ENCODE results near the gene RIMS1. TPM values are rescaled to one million over a fixed set of nuclear protein-coding genes. Genes with fewer than 3 reads are reported as not detected.
"Not testable (repeated sequence)": the region's sequence is repeated elsewhere in the genome, so short reads cannot be mapped to it uniquely, and the experiment has no call there.

Gene RIMS1
- polyA plus RNA-seq, 3 donors, result 2.4 to 2.8 (median 2.5) TPM

- DNase-seq (ENCODE audit: extremely low read depth in 1 of 11, low read depth in 9 of 11, low spot score in 4 of 11), result peak in 3 of 11 donors; percentile 6 to 25 (median 7)
Observed at GRCh38 chr6:71933881-71934280, 47.5 kb downstream of the RIMS1 start.

DNA sequence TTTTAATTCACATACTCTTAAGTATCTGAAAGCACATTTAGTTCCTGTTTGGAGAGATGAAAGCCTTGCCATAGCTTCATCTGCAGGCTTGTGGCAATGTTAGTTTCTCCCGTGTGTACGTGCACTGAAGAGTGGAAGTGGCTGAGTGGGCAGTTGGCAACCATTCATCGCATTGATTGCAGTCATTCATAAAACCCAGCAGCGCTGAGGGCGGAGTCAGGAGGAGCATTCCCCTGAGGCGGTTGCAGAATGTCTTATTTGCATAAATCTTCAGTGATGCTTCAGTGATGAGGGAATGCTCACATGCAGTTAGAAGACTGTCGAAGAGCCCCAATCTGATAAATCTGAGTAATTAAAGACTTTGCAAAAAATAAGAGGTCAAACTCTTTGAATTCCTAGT lies 79.1 kb downstream of the RIMS1 start:
- DNase-seq (ENCODE audit: extremely low read depth in 1 of 11, low read depth in 9 of 11, low spot score in 4 of 11), result no peak

DNA sequence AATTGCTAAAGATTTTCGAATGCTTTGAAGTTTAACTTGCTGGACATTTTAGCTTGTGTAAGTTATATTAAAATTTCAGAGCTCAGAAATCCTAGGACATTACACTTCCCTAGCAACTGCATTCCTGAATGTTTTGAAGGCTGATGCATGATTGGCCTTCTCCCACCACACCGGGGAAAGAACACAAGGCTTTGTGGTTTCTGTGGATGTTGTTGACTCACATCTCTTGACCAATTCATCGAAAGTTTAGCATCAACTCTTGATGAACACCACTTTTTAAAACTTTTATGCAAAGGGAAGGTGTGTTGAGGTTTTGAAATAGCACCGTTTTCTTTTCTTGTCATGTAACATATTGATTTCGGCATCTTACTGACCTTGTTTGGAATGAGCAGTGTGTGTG lies 81.1 kb downstream of the RIMS1 start:
- no peak for DNase-seq (ENCODE audit: extremely low read depth in 1 of 11, low read depth in 9 of 11, low spot score in 4 of 11)

- peak in 3 of 11 donors; percentile 0 to 5 (median 2) for DNase-seq (ENCODE audit: extremely low read depth in 1 of 11, low read depth in 9 of 11, low spot score in 4 of 11)
Observed at GRCh38 chr6:71977884-71978283, 91.5 kb downstream of the RIMS1 start.

- DNase-seq (ENCODE audit: extremely low read depth in 1 of 11, low read depth in 9 of 11, low spot score in 4 of 11), result no peak
Observed at GRCh38 chr6:71979911-71980310, 93.6 kb downstream of the RIMS1 start.

- DNase-seq (ENCODE audit: extremely low read depth in 1 of 11, low read depth in 9 of 11, low spot score in 4 of 11), result no peak
Observed at GRCh38 chr6:71982389-71982788, 96.0 kb downstream of the RIMS1 start.

DNA sequence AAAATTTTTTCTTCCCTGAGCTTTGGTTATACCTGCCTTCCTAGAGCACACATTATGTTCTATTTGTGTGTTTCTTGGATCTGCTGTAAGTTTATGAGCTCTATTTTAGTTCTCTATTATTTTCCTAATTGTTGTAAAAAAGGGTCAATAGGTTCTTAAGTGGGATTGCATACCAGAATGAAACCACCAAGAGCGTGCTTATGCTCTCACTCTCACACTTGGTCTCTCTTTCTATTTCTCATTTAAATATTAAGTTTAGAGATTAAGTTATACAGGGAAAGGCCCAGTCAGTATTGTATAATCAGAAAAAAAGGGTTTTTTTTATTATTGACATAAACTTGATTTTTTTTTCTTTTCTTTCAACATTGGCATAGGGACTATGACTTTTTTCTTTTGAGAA lies 96.8 kb downstream of the RIMS1 start:
- no peak for DNase-seq (ENCODE audit: extremely low read depth in 1 of 11, low read depth in 9 of 11, low spot score in 4 of 11)

DNA sequence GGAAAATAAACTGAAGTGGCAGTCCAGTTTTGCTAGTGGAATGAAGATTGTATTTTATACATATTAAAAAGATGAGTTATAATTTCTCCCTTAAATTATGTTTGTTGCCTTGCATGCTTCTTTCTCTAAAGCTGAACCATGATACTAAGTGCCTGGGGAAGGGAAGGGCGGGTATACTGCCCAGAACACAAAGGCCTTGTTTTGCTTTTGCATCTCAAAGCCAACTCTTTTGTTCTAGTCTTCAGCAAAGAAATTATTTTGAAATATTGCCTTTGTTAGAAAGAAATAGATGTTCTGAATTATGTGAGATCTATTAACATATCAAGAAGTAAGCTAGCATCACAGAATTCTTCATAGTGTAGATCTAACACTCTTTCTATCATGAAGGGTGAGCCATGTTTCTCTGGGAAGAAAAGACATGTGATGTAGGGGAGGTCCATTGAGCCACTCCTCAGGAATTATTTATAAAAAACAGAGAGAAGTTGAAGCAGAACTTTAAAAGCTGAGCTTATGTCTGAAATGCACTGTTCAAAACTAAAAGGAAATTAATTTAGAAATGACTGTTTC lies 108.4 kb downstream of the RIMS1 start:
- DNase-seq (ENCODE audit: extremely low read depth in 1 of 11, low read depth in 9 of 11, low spot score in 4 of 11), result no peak

DNA sequence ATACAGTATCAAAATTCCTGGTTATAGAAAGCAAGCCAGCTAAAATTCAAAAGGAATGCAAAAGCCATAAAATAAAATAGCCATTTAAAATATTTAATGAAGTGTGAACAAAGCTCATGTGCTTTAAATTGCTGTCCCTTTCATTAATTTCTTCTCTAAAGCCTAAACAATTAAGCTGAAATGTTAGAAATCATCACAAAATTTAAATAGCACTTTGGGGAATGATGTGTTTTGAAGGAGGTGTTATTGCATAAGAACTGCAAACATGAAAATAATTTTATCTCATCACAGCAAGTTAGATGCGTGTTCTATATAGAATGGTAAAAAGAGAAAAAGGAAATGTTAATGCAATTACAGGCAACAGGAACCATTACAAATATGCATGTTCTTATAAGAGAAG lies 111.0 kb downstream of the RIMS1 start:
- DNase-seq (ENCODE audit: extremely low read depth in 1 of 11, low read depth in 9 of 11, low spot score in 4 of 11), result no peak

DNA sequence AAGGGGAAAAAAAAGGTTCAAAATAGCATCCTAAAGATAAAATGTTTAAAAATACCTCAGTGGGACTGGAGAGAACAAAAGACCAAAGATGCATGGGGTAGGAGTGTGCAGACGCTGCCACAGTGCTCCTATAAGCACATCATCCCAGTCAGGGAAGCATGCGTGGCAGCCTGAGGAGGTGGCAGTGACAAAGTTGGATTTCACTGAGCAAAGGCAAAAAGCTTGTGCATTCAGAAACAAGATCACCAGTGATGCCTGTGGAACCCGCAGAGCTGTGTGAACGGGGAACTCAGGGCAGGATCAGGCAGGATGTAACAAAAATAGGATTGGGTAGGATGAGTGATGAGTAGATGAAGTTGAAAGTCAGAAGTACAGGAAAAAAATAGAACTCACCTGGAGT lies 116.1 kb downstream of the RIMS1 start:
- DNase-seq (ENCODE audit: extremely low read depth in 1 of 11, low read depth in 9 of 11, low spot score in 4 of 11), result no peak

DNA sequence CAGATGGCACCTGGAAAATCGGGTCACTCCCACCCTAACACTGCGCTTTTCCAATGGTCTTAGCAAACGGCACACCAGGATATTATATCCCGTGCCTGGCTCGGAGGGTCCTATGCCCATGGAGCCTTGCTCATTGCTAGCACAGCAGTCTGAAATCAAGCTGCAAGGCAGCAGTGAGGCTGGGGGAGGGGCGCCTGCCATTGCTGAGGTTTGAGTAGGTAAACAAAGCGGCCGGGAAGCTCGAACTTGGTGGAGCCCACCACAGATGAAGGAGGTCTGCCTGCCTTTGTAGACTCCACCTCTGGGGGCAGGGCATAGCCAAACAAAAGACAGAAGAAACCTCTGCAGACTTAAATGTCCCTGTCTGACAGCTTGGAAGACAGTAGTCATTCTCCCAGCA lies 120.2 kb downstream of the RIMS1 start:
- not testable (repeated sequence) for DNase-seq (ENCODE audit: extremely low read depth in 1 of 11, low read depth in 9 of 11, low spot score in 4 of 11)

- no peak for DNase-seq (ENCODE audit: extremely low read depth in 1 of 11, low read depth in 9 of 11, low spot score in 4 of 11)
Observed at GRCh38 chr6:72022830-72023229, 136.5 kb downstream of the RIMS1 start.

DNA sequence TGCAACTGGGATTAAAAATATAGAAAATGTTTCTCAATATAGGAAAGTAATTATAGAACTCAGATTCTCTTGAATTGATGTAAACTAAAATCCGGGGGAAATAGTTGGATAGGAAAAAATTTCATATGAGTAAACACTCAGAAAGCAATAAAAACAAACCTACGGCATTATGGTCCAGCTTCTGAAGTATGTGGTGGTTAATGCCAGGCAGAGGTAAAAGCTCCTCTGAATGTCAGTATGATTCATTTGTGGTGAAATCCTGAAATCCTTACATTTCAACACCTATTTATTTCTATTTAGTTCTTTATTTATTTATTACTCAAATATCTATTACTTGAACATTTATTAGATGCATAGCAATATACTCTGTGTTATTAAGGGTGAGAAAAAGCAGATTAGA lies 145.1 kb downstream of the RIMS1 start:
- DNase-seq (ENCODE audit: extremely low read depth in 1 of 11, low read depth in 9 of 11, low spot score in 4 of 11), result no peak

GRCh38 chr6:72032086-72032485 lies 145.7 kb downstream of the RIMS1 start:
- DNase-seq (ENCODE audit: extremely low read depth in 1 of 11, low read depth in 9 of 11, low spot score in 4 of 11), result no peak

DNA sequence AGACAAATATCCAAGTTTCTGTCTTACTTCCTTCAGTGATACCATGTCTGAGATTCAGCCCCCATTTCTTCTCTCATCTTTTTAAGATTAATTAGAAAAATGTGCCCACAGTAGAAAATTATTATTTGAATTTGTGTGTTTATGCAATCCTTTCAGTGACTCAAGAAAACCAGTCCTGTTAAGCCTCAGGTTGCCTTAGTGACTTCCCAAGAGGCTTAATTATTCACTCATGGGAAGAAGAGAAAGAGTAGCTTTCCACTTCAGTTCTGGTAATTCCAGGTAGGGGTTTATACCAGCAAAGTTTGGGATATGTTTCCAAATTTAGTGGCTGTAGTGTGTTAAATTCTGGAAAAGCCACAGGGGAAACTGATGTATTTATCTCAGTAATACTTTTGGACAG lies 149.1 kb downstream of the RIMS1 start:
- DNase-seq (ENCODE audit: extremely low read depth in 1 of 11, low read depth in 9 of 11, low spot score in 4 of 11), result no peak

DNA sequence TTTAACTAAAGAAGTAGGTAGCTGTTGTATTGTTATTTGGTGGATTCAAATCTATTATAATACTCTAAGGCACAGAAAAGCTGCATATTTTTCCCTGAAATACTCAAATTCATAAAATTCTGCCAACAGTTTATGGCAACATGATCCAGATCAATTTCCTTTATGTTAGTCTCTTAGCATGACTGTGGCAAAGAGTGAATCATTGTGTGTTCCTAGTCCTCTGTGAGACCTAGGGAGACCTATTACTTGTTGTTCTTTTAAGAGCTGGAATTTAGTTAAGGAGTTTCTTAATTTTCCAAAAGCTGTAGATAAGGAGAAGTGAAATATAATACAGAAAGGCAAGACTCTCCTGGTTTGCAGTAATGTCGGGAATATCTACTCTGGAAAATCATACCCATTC lies 149.6 kb downstream of the RIMS1 start:
- DNase-seq (ENCODE audit: extremely low read depth in 1 of 11, low read depth in 9 of 11, low spot score in 4 of 11), result no peak

DNA sequence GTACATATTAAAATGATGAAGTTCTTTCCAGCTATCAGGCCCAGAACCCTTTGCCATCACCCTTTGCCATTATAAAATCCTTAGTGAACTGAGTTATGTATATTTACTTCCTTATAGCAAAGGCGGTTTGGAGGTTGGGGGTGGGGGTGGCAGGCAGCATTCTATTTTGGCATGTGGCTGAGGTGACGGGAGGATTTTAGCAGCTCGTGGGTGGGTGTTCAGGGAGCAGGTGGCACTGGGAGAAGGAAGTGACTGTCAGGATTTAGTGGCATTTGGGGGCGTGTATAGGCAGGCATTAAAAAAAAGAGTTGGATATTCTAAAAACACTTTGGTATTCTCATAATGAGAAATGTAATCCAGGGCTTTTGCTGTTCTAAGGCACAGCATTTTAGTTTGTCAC lies 150.7 kb downstream of the RIMS1 start:
- no peak for DNase-seq (ENCODE audit: extremely low read depth in 1 of 11, low read depth in 9 of 11, low spot score in 4 of 11)

GRCh38 chr6:72040111-72040510 lies 153.8 kb downstream of the RIMS1 start:
- no peak for DNase-seq (ENCODE audit: extremely low read depth in 1 of 11, low read depth in 9 of 11, low spot score in 4 of 11)

- no peak for DNase-seq (ENCODE audit: extremely low read depth in 1 of 11, low read depth in 9 of 11, low spot score in 4 of 11)
Observed at GRCh38 chr6:72042088-72042487, 155.7 kb downstream of the RIMS1 start.

DNA sequence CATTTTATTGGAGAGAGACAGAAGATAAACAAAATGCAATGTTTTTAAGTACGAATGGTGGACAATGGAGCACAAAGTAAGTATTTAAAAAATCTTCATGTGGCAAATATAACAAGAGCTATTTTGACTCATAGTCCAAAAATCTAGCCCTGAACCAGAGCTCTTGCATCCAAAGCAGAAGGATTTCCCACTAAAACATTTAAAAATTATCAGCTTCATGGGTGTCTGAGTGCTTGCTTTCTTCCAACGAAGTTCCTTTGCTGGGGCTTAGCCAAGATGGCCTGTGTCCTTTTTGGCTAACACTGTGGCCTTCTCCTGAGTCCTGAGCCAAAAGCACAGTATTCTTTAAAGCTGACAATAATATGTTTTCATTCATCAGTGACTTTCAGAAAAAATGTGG lies 161.7 kb downstream of the RIMS1 start:
- DNase-seq (ENCODE audit: extremely low read depth in 1 of 11, low read depth in 9 of 11, low spot score in 4 of 11), result no peak

- no peak for DNase-seq (ENCODE audit: extremely low read depth in 1 of 11, low read depth in 9 of 11, low spot score in 4 of 11)
Observed at GRCh38 chr6:72049376-72049775, 163.0 kb downstream of the RIMS1 start.

DNA sequence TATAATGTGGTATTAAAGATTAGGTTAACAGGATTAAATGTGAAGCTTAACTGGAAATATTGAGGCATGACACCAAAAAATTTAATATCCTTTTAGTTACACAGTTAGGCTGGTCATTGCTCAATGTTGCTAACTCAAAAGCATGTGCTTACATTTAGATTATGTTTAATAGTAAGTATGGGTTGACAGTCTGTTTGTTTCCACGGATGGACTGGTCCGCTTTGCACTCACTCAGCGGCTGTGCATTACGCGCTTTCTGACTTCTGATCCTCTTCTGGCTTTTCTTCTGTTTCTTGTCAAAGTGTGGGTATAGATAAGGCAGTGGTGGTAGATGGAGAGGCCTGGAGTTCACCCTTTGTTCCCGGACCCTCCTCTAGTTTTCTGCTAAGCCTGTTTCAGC lies 174.9 kb downstream of the RIMS1 start:
- no peak for DNase-seq (ENCODE audit: extremely low read depth in 1 of 11, low read depth in 9 of 11, low spot score in 4 of 11)
